ENCODE results near the gene BACE1-AS.
A peak's percentile ranks its signal among the peaks of the same experiment; 100 is the strongest.

BACE1-AS gene

GRCh38 chr11:117292616-117293015 is 1.5 kb downstream of the BACE1-AS start:
- no peak for ATAC-seq
- DNase-seq: no peak

GRCh38 chr11:117295438-117296137 is 4.4 kb downstream of the BACE1-AS start:
- DNase-seq (no peak), ATAC-seq (no peak)

DNA sequence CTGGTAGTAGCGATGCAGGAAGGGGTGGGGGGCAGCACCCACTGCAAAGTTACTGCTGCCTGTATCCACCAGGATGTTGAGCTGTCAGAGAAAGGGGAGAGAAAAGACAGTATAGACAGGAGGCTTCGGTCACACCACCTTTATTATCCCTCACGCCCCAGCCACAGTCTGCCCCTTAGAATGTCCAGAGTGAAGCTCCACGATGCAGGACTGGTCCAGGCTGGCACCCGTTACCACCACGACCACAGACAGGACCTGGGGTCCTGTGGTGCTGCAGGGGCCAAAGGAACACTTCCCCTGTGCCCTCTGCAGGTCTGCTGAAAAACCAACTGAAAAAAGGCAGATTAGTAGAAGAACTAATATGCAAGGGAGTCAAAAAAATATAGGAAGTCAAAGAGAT is 5.7 kb downstream of the BACE1-AS start:
- DNase-seq (no peak), ATAC-seq (no peak)

DNA sequence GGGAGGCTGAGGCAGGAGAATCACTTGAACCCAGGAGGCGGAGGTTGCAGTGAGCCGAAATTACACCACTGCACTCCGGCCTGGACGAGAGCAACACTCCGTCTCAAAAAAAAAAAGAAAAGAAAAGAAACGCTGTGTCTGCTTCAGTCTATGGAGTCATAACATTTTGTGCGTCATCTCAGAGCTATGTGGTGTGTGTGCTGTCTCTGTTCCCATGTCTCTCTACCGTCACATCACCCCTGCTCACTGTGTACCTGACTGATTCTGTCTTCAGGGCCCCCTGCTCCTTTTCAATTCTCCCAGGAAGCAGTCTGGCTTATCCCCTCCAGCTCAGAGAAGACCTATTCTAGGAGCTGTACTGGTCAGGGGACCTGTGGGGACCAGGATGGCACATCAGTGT is 7.0 kb downstream of the BACE1-AS start:
- no peak for ATAC-seq

GRCh38 chr11:117299351-117300282 is 8.5 kb downstream of the BACE1-AS start:
- ATAC-seq: no peak
- no peak for DNase-seq

More for the DNA sequence above, 7.0 kb downstream of the BACE1-AS start:
- DNase-seq: no peak

- ATAC-seq: no peak
- DNase-seq: no peak
Measured at GRCh38 chr11:117300283-117300663, 9.1 kb downstream of the BACE1-AS start.

- DNase-seq (no peak), ATAC-seq (no peak)
Measured at GRCh38 chr11:117300773-117301172, 9.6 kb downstream of the BACE1-AS start.

GRCh38 chr11:117302228-117302627 is 11.1 kb downstream of the BACE1-AS start:
- no peak for DNase-seq
- ATAC-seq: no peak

DNA sequence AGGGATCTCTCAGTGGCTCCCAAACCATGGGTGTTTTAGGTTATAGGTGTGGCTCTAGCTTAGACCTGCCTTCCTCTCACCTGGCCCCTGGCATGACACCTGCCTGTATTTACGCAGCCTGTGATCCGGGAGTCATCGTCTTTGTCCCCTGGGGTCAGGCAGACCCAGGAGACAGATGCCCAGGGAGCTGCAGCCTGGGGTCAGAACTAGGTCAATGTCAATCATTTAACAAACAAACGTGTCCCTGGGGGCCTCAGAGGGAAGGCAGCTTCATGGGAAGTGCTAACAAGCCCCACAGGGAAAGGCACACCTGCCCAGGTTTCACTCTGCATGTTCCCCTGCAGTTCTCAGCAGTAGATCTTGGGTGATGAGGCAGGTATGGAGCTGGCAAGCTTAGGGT is 12.0 kb downstream of the BACE1-AS start:
- no peak for DNase-seq
- ATAC-seq: no peak

- DNase-seq (no peak), ATAC-seq (no peak)
Measured at GRCh38 chr11:117303646-117304315, 12.6 kb downstream of the BACE1-AS start.

- ATAC-seq: no peak
- DNase-seq: no peak
Measured at GRCh38 chr11:117305145-117305544, 14.0 kb downstream of the BACE1-AS start.

DNA sequence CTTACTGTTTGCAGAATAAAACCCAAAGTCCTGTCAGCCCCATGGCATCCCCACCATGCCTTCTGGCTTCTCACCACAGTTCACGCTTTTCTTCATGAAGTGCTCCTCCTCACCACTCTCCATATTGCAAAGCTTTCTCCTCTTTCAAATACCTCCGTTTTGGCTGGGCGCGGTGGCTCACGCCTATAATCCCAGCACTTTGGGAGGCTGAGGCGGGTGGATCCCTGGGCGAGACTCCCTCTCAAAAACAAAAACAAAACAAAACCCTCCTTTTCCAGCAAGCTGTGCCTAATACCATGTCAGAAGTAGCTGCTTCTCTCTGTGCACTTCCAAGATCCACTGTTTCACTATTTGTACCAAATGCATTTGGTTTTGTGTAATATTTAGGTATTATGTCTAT is 18.2 kb downstream of the BACE1-AS start:
- no peak for ATAC-seq

GRCh38 chr11:117313091-117313490 is 21.9 kb downstream of the BACE1-AS start:
- DNase-seq: no peak
- ATAC-seq: no peak

More for the DNA sequence above, 18.2 kb downstream of the BACE1-AS start:
- no peak for DNase-seq

DNA sequence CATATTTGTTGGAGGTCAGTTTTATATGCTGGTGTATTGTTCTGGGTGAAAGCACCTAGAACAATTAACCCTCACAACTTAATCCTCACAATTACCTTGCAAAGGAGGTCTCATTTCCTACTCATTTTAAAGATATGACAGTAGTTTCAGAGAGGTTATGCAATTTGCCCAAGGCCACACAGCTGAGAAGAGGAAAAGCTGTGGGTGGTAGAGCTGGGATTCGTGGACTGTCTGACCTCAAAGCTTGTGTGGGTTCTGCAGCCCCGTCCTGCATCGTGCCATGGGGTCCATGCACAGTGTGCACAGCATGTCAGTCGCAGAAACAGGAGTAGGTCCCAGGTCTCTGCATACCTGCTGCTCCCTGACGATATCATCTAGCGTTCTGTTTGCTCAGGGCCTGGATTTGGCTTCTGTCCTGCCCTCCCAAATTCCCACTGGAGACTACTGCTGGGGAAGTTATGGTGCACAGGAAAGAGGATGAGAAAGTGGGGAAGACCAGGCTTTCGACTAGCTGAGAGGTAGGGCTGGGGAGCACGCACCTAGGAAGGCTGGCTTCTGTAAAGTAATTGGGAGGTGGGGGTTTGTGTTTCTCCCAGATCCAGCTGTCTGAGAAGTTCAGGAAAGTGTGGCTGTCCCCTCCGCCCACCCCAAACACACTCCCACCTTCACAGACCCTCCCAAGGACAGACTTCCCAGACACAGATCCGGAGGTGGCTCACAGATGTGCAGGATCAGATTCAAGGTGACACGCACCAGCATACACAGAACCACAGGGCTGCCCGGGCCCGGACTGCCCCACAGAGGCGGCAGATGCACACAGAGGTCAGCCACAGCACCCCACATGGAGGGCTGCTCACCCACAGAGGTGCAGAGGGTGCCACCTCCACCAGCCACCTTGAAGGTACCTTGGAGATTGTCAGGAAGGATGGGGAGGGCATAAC is 23.0 kb downstream of the BACE1-AS start:
- ATAC-seq (no peak), DNase-seq (no peak)

DNA sequence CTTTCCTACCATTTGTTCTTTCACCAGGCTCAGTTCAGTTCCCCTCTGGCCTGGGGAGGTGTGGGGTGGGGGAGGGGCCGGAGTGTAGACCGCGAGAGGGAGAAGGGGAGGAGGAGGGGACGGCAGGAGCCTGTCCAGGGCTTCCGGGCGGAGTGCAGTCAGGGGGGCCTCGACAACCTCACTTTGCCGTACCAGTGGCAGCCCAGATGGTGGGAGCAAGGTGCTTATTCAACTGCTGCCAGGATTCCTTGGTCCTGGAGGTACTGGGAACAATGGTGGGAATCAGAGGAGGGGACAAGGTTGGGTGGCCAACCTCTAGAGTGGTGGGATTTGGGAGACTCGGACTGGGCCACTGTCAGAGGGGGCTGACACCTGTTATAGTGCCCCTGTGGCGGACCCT is 23.7 kb downstream of the BACE1-AS start:
- DNase-seq: no peak
- no peak for ATAC-seq

DNA sequence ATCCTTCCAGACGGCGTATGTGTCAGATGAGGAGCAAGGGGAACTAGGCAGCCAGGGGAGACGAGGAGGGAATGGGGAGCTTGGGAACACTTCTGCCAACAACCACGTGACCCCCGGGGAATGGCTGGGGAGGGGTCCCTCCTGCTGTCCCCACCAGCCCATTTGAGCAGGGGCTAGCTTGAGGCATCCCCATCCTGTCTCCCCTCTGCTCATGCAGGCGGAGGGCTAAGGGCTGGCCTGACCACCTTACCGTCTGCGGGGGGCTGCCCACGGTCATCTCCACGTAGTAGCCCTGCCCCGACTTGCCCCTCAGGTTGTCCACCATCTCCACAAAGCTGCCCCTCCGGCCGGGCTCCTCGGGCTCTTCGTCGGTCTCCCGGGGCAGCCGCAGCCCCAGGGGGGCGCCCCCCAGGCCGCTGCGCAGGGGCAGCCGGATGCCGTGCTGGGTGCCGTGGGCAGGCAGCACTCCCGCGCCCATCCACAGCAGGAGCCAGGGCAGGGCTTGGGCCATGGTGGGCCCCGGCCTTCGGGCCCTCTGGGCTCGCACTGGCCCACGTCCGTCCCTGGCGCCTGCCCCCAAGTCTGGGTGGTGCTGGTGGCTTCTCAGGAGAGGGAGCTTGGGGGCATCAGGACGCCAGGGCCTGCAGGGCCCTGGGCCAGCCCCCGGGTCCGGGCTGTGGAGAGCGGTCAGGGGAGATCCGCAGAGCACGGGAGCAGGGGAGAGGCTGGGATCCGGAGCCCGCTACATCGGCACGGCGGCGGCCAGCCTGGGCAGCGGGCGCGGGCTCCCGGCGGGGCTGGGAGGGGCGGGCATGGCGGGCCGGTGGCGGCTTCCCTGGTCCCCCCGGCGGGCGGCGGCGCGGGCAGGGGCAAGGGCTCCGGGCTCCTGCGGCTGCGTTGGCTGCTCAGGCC is 24.4 kb downstream of the BACE1-AS start:
- ATAC-seq (peak; percentile 69), DNase-seq (peak; percentile 37)

GRCh38 chr11:117316197-117316961 is 25.2 kb downstream of the BACE1-AS start, which contains the start of gene BACE1:
Gene BACE1, minus strand, starts transcription at chr11:117316256. Its CDS starts 461 bp downstream, at chr11:117315795.
- DNase-seq (no peak), ATAC-seq (peak; percentile 21)

DNA sequence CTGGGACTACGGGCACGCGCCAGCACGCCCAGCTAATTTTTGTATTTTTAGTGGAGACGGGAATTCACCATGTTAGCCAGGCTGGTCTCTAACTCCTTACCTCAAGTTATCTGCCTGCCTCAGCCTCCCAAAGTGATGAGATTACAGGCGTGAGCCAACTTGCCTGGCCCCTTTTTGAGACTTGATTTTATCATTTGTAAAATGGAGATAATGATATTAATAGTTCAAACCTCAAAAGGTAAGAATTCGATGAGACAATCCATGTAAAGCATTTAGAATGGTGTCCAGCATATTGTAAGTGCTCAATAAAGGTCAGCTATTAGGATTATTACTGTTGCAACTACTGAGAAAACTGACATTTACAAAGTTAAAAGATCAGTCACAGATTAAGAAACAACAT is 27.6 kb downstream of the BACE1-AS start:
- ATAC-seq (no peak), DNase-seq (no peak)

DNA sequence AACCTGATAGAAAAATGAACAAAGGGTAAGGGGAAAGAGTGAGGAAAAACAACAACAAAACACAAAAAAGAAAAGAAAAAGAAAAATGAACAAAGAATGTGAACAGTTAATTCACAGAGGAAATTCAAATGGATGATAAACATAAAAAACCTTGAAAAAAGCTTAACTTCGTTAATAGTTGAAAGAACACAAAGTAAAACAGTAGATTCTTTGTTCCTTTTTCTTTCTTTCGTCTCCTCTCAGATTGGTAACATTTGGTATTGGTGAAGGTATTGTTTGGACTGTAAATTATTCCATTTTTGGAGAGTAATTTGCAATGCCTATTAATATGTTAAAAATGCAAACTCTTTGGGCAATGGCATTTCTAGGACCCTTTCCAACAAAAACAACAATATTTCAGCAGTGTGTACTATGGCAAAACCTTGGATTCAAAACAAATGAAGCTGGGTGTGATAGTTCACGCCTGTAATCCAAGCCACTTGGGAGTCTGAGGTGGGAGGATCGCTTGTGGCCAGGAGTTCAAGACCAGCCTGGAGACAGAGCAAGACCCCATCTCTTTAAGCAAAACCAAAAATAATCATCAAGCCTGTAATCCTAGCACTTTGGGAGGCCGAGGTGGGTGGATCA is 28.2 kb downstream of the BACE1-AS start:
- ATAC-seq (no peak), DNase-seq (no peak)
